ENCODE data around the gene TADA2B. TPM values are rescaled to one million over a fixed set of nuclear protein-coding genes. Genes with fewer than 3 reads are reported as not detected.

TADA2B gene
- total and polyA plus RNA-seq, 10 of the 15 experiments (the other 5 are each of a cell fraction or from before 2014, with no cell fraction given) = 0.66 to 12.0 (median 5.6) TPM

- RAD21 ChIA-PET (ENCODE audit: unreplicated experiment) = interaction anchor here (0.7 to 1.0 kb wide), 2 partner anchors 16 to 121 kb away, joined by 3 read pairs; no protein-coding TSS in a partner anchor
- no peak overlapping the region for H3K4me3 ChIP-seq
- no peaks in the 10 kb centered on the region for H3K9me3 ChIP-seq (replicated peaks; ENCODE audit: control insufficient read depth, insufficient read depth, low read length)
- H3K9ac ChIP-seq (ENCODE audit: control insufficient read depth, insufficient read depth, low read length) = no peak overlapping the region
- TF ChIP-seq JUNB (IDR thresholded peaks at IDR 0.05) (no peak), EGR1 (IDR thresholded peaks at IDR 0.05; ENCODE audit: borderline replicate concordance in 1 of 2, low read depth in 2 of 2, low read length in 2 of 2) (no peak), PAX5 (IDR thresholded peaks at IDR 0.05; ENCODE audit: borderline replicate concordance, low read depth, low read length) (no peak), SP1 (IDR thresholded peaks at IDR 0.05; ENCODE audit: low read depth, low read length) (no peak), YY1 (IDR thresholded peaks at IDR 0.05; ENCODE audit: low read depth, low read length) (no peak), NFXL1 (IDR thresholded peaks at IDR 0.05; ENCODE audit: borderline replicate concordance) (no peak), USF2 (IDR thresholded peaks at IDR 0.05; ENCODE audit: borderline replicate concordance, low read depth, low read length) (no peak), KDM1A (IDR thresholded peaks at IDR 0.05; ENCODE audit: borderline replicate concordance) (no peak), BRCA1 (IDR thresholded peaks at IDR 0.05; ENCODE audit: low read depth, low read length) (no peak), CUX1 (IDR thresholded peaks at IDR 0.05; ENCODE audit: insufficient replicate concordance, low read depth, low read length) (no peak), NR2C2 (IDR thresholded peaks at IDR 0.05; ENCODE audit: borderline replicate concordance, control insufficient read depth, insufficient read length, low read depth) (no peak), HDGF (IDR thresholded peaks at IDR 0.05) (no peak), RAD21 (IDR thresholded peaks at IDR 0.05; ENCODE audit: insufficient read depth, low read depth, low read length) (no peak), LARP7 (IDR thresholded peaks at IDR 0.05) (no peak)
- TF ChIP-seq, protein P1, sequence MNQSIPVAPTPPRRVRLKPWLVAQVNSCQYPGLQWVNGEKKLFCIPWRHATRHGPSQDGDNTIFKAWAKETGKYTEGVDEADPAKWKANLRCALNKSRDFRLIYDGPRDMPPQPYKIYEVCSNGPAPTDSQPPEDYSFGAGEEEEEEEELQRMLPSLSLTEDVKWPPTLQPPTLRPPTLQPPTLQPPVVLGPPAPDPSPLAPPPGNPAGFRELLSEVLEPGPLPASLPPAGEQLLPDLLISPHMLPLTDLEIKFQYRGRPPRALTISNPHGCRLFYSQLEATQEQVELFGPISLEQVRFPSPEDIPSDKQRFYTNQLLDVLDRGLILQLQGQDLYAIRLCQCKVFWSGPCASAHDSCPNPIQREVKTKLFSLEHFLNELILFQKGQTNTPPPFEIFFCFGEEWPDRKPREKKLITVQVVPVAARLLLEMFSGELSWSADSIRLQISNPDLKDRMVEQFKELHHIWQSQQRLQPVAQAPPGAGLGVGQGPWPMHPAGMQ (IDR thresholded peaks at IDR 0.05; ENCODE audit: borderline replicate concordance) = no peak
- in situ Hi-C loops (cut with MboI) = no loop called here
- no peak overlapping the region for H3K4me2 ChIP-seq (ENCODE audit: control insufficient read depth, insufficient read depth)
- CTCF ChIA-PET = interaction anchor here (0.9 to 1.2 kb wide), 2 partner anchors 33 to 121 kb away, joined by 3 to 4 read pairs; no protein-coding TSS in a partner anchor
- SMC1A ChIA-PET (ENCODE audit: uncharacterized antibody, unreplicated experiment) = interaction anchor here (1.0 to 1.3 kb wide), 2 partner anchors 15 to 35 kb away, joined by 3 read pairs; a partner anchor contains a TSS
- intact Hi-C loops (cut with micrococcal nuclease; ENCODE audit: unreplicated experiment) = no loop called here
- no peak for FAIRE-seq
- no peaks in the 10 kb centered on the region for H3K4me1 ChIP-seq (ENCODE audit: control insufficient read depth, insufficient read depth, low read length)
- 84% methylated on average over 12 of the region's 12 CpGs for WGBS (ENCODE audit: insufficient coverage, insufficient replicate concordance, low lambda C conversion rate, missing lambda C conversion rate)
- POLR2A ChIA-PET = no interaction called here
- no peak overlapping the region for H2AFZ ChIP-seq (ENCODE audit: control insufficient read depth, low read depth, low read length)
- H3K79me2 ChIP-seq (ENCODE audit: control insufficient read depth, insufficient read depth, low read length) = no peaks in the 10 kb centered on the region
- no peak for DNase-seq (ENCODE audit: low read depth, low spot score)
- peaks cover 10 to 26% of the 10 kb centered on the region in 2 experiments for H3K36me3 ChIP-seq (ENCODE audit: control insufficient read depth in 2 of 2, insufficient read depth in 2 of 2, low read length in 1 of 2)
- no peak for ATAC-seq
- H3K27ac ChIP-seq (ENCODE audit: control insufficient read depth, insufficient read depth) = no peak overlapping the region; the same call in 1 of the 2 replicates
- BruUV-seq (replicated peaks) = no TSS peak
- no peaks in the 10 kb centered on the region for H3K27me3 ChIP-seq (replicated peaks in 1 of 2; ENCODE audit: control insufficient read depth in 2 of 2, insufficient read depth in 2 of 2, low read length in 1 of 2)
- no peaks in the 10 kb centered on the region for H4K20me1 ChIP-seq (ENCODE audit: control insufficient read depth, insufficient read depth)
These were observed 35.8 kb upstream of the TADA2B start for GRCh38 chr4:7007142-7007907.

Measured in GM12878 (cell line).